Prostate gland (tissue), 2 donors: ENCODE data around the gene ALDH7A1. TPM values are rescaled to one million over a fixed set of nuclear protein-coding genes. Genes with fewer than 3 reads are reported as not detected.

Experiments used
- DNase-seq: peaks from one replicate; pipeline ENCODE4 v3.0.0-alpha.2; 2019; ENCODE audit warnings: low spot score
- H3K27ac ChIP-seq, 2 donors: fragments of 200-600 bp; sonication (generic); 2 replicates each; pipeline ENCODE4 v1.5.1; 2017 to 2019
- H3K27me3 ChIP-seq: fragments of 200-600 bp; sonication (generic); replicated peaks from 2 replicates; pipeline ENCODE4 v1.5.1; 2019; ENCODE audit not compliant: insufficient read depth
- H3K36me3 ChIP-seq, 2 donors: fragments of 200-600 bp; sonication (generic); 1 replicate in 1 of 2; 2 replicates in 1 of 2; pipeline versions ENCODE4 v1.5.1 to v1.8.1; 2017 to 2019
- H3K4me1 ChIP-seq: fragments of 200-600 bp; sonication (generic); replicated peaks from 2 replicates; pipeline ENCODE4 v1.5.1; 2019
- H3K4me3 ChIP-seq, 2 donors: fragments of 200-600 bp; sonication (generic); 2 replicates each; pipeline ENCODE4 v1.5.1; 2017 to 2019
- H3K9me3 ChIP-seq: fragments of 200-600 bp; sonication (generic); 2 replicates; pipeline ENCODE4 v1.5.1; 2017
- POLR2A ChIP-seq: fragments of 450-650 bp; IDR thresholded peaks from one replicate; pipeline ENCODE4 v1.6.1; 2016; ENCODE audit warnings: antibody characterized with exemption, mild to moderate bottlenecking
- POLR2AphosphoS5 ChIP-seq: sonication (generic); formaldehyde crosslinking; IDR thresholded peaks from one replicate; pipeline ENCODE4 v1.6.1; 2017; ENCODE audit warnings: antibody characterized with exemption
- WGBS: methylation state at CpG from one replicate; pipeline ENCODE4 v1.1.5; 2018; 5-methylcytosine and 5-hydroxymethylcytosine counted together
- intact Hi-C: fragments of 100-400 bp; cut with DNase I; formaldehyde crosslinking; loops from one replicate; pipeline ENCODE4 v1.14.2; 2022
- total RNA-seq, 2 donors: library from RNA; depleted of rRNA; stranded (reverse); fragments of >200 nt; gene quantifications; one replicate each; pipeline ENCODE4 v1.1.0, GENCODE V29; 2016
- TF ChIP-seq, protein P1 (sequence below), 4 experiments: fragments of 200-600 bp in 2 of 4; fragments of 450-650 bp in 2 of 4; sonication (generic) in 2 of 4; IDR thresholded peaks; 1 replicate in 3 of 4; 2 replicates in 1 of 4; pipeline ENCODE4 v1.5.1; 2016 to 2019; ENCODE audit warnings: antibody characterized with exemption in 4 of 4, mild to moderate bottlenecking in 2 of 4, moderate library complexity in 2 of 4

Gene ALDH7A1
- total RNA-seq, 2 donors from 2014 or later: 59.8 to 62.7 TPM

DNA sequence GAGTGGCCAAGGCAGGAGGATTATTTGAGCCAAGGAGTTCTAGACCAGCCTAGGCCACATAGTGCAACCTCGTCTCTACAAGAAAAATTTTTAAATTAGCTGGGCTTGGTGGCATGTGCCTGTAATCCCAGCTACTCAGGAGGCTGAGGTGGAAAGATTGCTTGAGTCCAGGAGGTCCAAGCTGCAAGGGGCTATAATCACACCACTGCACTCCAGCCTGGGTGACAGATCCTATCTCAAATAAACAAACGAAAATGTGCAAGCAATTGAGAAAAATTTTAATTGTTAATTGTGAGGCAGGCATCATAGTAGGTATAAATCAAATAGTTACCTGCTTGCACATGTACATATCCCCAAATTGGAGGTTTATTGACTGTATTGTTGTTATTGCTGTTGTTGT, 15.3 kb downstream of the ALDH7A1 start:
- peaks cover 0 to 7% of the 10 kb centered on the region in 2 donors for H3K36me3 ChIP-seq

DNA sequence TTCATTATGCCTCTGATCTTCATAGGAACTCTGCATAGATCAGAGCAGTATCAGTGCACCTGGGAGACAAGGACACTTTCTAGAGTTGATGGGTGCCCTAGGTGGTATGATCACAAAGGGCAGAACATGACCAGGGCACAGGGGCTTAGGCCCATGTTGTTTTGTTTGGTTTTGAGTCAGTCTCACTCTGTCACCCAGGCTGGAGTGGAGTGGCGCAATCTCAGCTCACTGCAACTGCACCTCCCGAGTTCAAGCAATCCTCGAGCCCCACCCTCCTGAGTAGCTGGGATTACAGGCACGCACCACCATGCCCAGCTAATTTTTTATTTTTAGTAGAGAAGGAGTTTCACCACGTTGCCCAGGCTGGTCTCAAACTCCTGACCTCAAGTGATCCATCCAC, 17.6 kb downstream of the ALDH7A1 start:
- TF ChIP-seq, protein P1, sequence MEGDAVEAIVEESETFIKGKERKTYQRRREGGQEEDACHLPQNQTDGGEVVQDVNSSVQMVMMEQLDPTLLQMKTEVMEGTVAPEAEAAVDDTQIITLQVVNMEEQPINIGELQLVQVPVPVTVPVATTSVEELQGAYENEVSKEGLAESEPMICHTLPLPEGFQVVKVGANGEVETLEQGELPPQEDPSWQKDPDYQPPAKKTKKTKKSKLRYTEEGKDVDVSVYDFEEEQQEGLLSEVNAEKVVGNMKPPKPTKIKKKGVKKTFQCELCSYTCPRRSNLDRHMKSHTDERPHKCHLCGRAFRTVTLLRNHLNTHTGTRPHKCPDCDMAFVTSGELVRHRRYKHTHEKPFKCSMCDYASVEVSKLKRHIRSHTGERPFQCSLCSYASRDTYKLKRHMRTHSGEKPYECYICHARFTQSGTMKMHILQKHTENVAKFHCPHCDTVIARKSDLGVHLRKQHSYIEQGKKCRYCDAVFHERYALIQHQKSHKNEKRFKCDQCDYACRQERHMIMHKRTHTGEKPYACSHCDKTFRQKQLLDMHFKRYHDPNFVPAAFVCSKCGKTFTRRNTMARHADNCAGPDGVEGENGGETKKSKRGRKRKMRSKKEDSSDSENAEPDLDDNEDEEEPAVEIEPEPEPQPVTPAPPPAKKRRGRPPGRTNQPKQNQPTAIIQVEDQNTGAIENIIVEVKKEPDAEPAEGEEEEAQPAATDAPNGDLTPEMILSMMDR (IDR thresholded peaks at IDR 0.05): no peak
- TF ChIP-seq POLR2A (no peak), POLR2AphosphoS5 (no peak)
- WGBS: 87% methylated on average over 5 of the region's 5 CpGs
- intact Hi-C loops: no loop called here
- no peak for DNase-seq
- Histone ChIP-seq H3K36me3 (peaks cover 0 to 8% of the 10 kb centered on the region in 2 donors), H3K27ac (no peak overlapping the region), H3K9me3 (no peaks in the 10 kb centered on the region), H3K4me3 (no peak overlapping the region), H3K27me3 (no peaks in the 10 kb centered on the region), H3K4me1 (no peaks in the 10 kb centered on the region)

More for the DNA sequence above, 15.3 kb downstream of the ALDH7A1 start:
- Histone ChIP-seq H3K9me3 (no peaks in the 10 kb centered on the region), H3K27ac (no peak overlapping the region), H3K4me1 (no peaks in the 10 kb centered on the region), H3K27me3 (no peaks in the 10 kb centered on the region), H3K4me3 (no peak overlapping the region)
- intact Hi-C loops: no loop called here
- TF ChIP-seq POLR2A (no peak), POLR2AphosphoS5 (no peak)
- TF ChIP-seq, protein P1 (IDR thresholded peaks at IDR 0.05): no peak
- no peak for DNase-seq
- 86% methylated on average over 2 of the region's 2 CpGs for WGBS

DNA sequence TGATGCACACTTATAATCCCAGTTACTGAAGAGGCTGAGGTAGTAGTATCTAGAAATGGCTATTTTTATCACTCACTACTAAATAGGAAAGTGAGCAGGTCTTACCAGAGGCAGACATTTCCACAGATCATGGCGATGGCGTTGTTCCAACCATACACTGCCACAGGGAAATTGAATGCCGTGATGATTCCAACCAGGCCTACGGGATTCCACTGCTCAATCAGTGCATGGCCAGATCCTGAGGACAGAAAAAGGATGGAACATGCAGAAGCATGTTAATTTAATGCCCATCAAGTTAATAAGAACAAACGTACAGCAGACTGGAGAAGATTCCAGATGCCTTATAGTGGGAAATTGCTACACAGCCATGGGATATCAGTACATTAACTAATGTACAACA, 18.0 kb downstream of the ALDH7A1 start:
- TF ChIP-seq POLR2AphosphoS5 (no peak), POLR2A (no peak)
- TF ChIP-seq, protein P1 (IDR thresholded peaks at IDR 0.05): no peak
- 75% methylated on average over 5 of the region's 5 CpGs for WGBS
- intact Hi-C loops: no loop called here
- H3K27me3 ChIP-seq: no peaks in the 10 kb centered on the region
- no peak for DNase-seq
- peaks cover 0 to 11% of the 10 kb centered on the region in 2 donors for H3K36me3 ChIP-seq
- H3K4me3 ChIP-seq: no peak overlapping the region
- H3K4me1 ChIP-seq: no peaks in the 10 kb centered on the region
- H3K9me3 ChIP-seq: no peaks in the 10 kb centered on the region
- no peak overlapping the region for H3K27ac ChIP-seq

DNA sequence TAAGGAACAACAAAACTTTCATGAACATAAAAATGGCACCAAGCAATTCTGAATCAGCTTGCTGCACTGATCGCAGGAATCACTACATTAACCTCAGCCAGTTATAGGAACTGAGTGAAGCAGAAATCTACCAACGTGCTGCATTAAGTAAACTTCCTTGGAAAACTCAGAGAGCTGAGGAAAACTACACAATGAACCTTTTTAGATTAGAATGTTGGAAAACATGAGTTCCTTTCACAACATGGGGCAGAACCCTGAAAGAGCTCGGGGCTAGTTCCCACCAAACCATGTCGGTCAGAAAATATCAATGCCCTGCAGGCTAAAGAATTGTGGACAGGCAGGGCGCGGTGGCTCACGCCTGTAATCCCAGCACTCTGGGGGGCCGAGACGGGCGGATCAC, 19.4 kb downstream of the ALDH7A1 start:
- no peak overlapping the region for H3K27ac ChIP-seq
- intact Hi-C loops: no loop called here
- H3K4me1 ChIP-seq: no peaks in the 10 kb centered on the region
- TF ChIP-seq POLR2A (no peak), POLR2AphosphoS5 (no peak)
- TF ChIP-seq, protein P1 (IDR thresholded peaks at IDR 0.05): no peak
- no peak for DNase-seq
- no peaks in the 10 kb centered on the region for H3K9me3 ChIP-seq
- peaks cover 0 to 8% of the 10 kb centered on the region in 2 donors for H3K36me3 ChIP-seq
- WGBS: 91% methylated on average over 10 of the region's 10 CpGs
- H3K4me3 ChIP-seq: no peak overlapping the region
- no peaks in the 10 kb centered on the region for H3K27me3 ChIP-seq

DNA sequence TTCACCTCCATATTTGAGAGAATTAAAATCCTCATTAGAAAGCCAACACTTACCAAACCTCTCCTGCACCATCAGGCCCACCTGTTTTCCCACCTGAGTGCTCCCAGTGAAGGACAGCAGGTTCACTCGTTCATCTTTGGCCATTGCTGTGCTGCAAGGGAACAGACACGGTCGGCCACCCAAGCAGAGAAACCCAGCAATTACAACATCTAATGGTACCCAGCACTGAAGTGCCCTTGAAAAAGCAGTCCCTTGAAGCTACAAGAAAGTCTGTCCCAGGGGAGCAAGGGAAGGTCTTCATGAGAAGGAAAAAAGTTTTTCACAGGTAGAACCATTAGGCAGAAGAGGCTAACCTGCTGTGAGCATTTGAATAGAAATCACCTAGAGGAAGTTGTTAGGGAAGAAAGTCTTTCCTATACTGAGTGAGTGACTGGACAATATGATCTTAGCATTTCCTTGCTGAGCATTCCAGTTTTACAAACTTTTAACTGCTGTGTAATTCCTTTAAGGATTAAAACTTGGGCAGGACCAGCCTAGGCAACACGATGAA, 26.7 kb downstream of the ALDH7A1 start:
- no peak overlapping the region for H3K27ac ChIP-seq
- no peak overlapping the region for H3K4me3 ChIP-seq
- DNase-seq: no peak
- no peaks in the 10 kb centered on the region for H3K9me3 ChIP-seq
- 88% methylated on average over 4 of the region's 4 CpGs for WGBS
- no peaks in the 10 kb centered on the region for H3K27me3 ChIP-seq
- intact Hi-C loops: no loop called here
- H3K36me3 ChIP-seq: peaks cover 0 to 13% of the 10 kb centered on the region in 2 donors
- no peaks in the 10 kb centered on the region for H3K4me1 ChIP-seq
- TF ChIP-seq, protein P1 (IDR thresholded peaks at IDR 0.05): no peak
- TF ChIP-seq POLR2A (no peak), POLR2AphosphoS5 (no peak)
